ENCODE data around the gene SLC26A9. TPM values are rescaled to one million over a fixed set of nuclear protein-coding genes. Genes with fewer than 3 reads are reported as not detected.

The SLC26A9 gene
- polyA plus RNA-seq, 1 of the 3 experiments (the other 2 are of a cell fraction), result not detected

GRCh38 chr1:205974712-205975111 lies 31.5 kb upstream of the SLC26A9 start:
- Histone ChIP-seq H3K9ac (no peak overlapping the region), H2AFZ (ENCODE audit: low read depth) (no peak overlapping the region), H3K79me2 (ENCODE audit: insufficient read depth) (no peaks in the 10 kb centered on the region), H3K9me2 (no peaks in the 10 kb centered on the region), H3K36me3 (replicated peaks in 1 of 2; ENCODE audit: control insufficient read depth in 1 of 2, insufficient read depth in 2 of 2, low read length in 1 of 2) (no peaks in the 10 kb centered on the region), H3F3A (replicated peaks; ENCODE audit: insufficient read depth) (no peaks in the 10 kb centered on the region), H3K9me3 (no peaks in the 10 kb centered on the region), H3K4me3 (ENCODE audit: low read depth in 2 of 2, low read length in 1 of 2) (no peak overlapping the region), H3K4me2 (no peak overlapping the region), H3K4me1 (ENCODE audit: control insufficient read depth in 1 of 2, insufficient read depth in 2 of 2, low read depth in 1 of 2, low read length in 1 of 2) (peaks cover 0 to 3% of the 10 kb centered on the region in 2 experiments; a peak in 1 of 4 replicates), H3K27me3 (ENCODE audit: insufficient read depth) (no peaks in the 10 kb centered on the region), H4K20me1 (ENCODE audit: insufficient read depth) (no peaks in the 10 kb centered on the region), H3K27ac (ENCODE audit: low read depth in 2 of 2, low read length in 1 of 2) (no peak overlapping the region)
- ChIA-PET CTCF (no interaction called here), POLR2A (no interaction called here)
- 58% methylated on average over 3 of the region's 3 CpGs for WGBS (ENCODE audit: low lambda C conversion rate)
- TF ChIP-seq CTCF (IDR thresholded peaks at IDR 0.05) (no peak), MXI1 (IDR thresholded peaks at IDR 0.05; ENCODE audit: low read depth, low read length) (no peak), RCOR1 (IDR thresholded peaks at IDR 0.05; ENCODE audit: low read length) (no peak), RFX5 (IDR thresholded peaks at IDR 0.05; ENCODE audit: low read length) (no peak), TEAD4 (IDR thresholded peaks at IDR 0.05; ENCODE audit: borderline replicate concordance, insufficient read depth) (no peak), NRF1 (IDR thresholded peaks at IDR 0.05; ENCODE audit: low read depth, low read length) (no peak), EP300 (IDR thresholded peaks at IDR 0.05; ENCODE audit: borderline replicate concordance in 1 of 2, low read depth in 1 of 2, low read length in 1 of 2) (no peak), USF2 (IDR thresholded peaks at IDR 0.05; ENCODE audit: borderline replicate concordance, low read depth, low read length) (no peak), SMC3 (IDR thresholded peaks at IDR 0.05; ENCODE audit: low read depth, low read length) (no peak), GATA2 (CRISPR knock-in tag; IDR thresholded peaks at IDR 0.05) (no peak), USF1 (IDR thresholded peaks at IDR 0.05; ENCODE audit: borderline replicate concordance, low read depth) (no peak), ZBTB33 (IDR thresholded peaks at IDR 0.05; ENCODE audit: borderline replicate concordance, low read depth) (no peak), PBX3 (IDR thresholded peaks at IDR 0.05) (no peak), TCF12 (IDR thresholded peaks at IDR 0.05) (no peak), MAX (IDR thresholded peaks at IDR 0.05; ENCODE audit: low read depth) (no peak), MEF2A (IDR thresholded peaks at IDR 0.05; ENCODE audit: borderline replicate concordance, low read depth) (no peak), FOXM1 (IDR thresholded peaks at IDR 0.05; ENCODE audit: low read depth) (no peak)
- DNase-seq, result no peak
